Endothelial cell of umbilical vein (primary cell): Measurements from ENCODE around the gene TULP4. TPM values are rescaled to one million over a fixed set of nuclear protein-coding genes. Genes with fewer than 3 reads are reported as not detected.

ENCODE experiments used
- BruUV-seq: library from RNA; stranded (reverse); fragments of 400-500 nt; replicated peaks from 2 replicates; lab custom pipeline; 2021; lab: Mats Ljungman, UMichigan
- CTCF ChIA-PET: fragments of 300-600, 350-600 bp; sonication (Branson Sonifier 250); formaldehyde crosslinking; loops from one replicate; lab custom pipeline; 2021; ENCODE audit warnings: antibody characterized with exemption, inconsistent platforms; lab: Charles Lee
- POLR2A ChIA-PET: fragments of 300-600, 350-600 bp; sonication (Branson Sonifier 250); formaldehyde crosslinking; loops from one replicate; lab custom pipeline; 2021; ENCODE audit warnings: antibody characterized with exemption, inconsistent platforms; lab: Charles Lee
- DNase-seq: peaks from one replicate; pipeline ENCODE4 v3.0.0-alpha.2; 2011; ENCODE audit warnings: low read depth, low spot score
- FAIRE-seq: peaks from 2 replicates; lab custom pipeline; 2011; peaks lifted over from hg19 to GRCh38; lab: Jason Lieb, UNC
- H2AFZ ChIP-seq: 2 replicates; pipeline ENCODE4 v1.6.0; 2012; ENCODE audit warnings: low read depth, low read length, control low read depth, inconsistent platforms
- H3K27ac ChIP-seq: 2 replicates; pipeline ENCODE4 v1.5.1; 2011; ENCODE audit warnings: low read depth, mild to moderate bottlenecking, control low read depth, low read length, moderate library complexity; ENCODE audit not compliant: insufficient read depth
- H3K27me3 ChIP-seq, 2 experiments: 2 replicates each; pipeline versions ENCODE4 v1.6.0 to v1.6.1; 2011; ENCODE audit warnings: low read length in 2 of 2, mixed read lengths in 1 of 2; ENCODE audit not compliant: control insufficient read depth in 2 of 2, insufficient read depth in 2 of 2
- H3K36me3 ChIP-seq, 2 experiments: 2 replicates in 1 of 2; 3 replicates in 1 of 2; pipeline ENCODE4 v1.5.1; 2011; ENCODE audit warnings: low read length in 2 of 2, mild to moderate bottlenecking in 1 of 2, moderate library complexity in 1 of 2; ENCODE audit not compliant: control insufficient read depth in 2 of 2, insufficient read depth in 2 of 2; ENCODE audit errors: extremely low read depth in 1 of 2
- H3K4me1 ChIP-seq: 3 replicates; pipeline ENCODE4 v1.5.1; 2011; ENCODE audit warnings: mild to moderate bottlenecking, low read length; ENCODE audit not compliant: control insufficient read depth, insufficient read depth; ENCODE audit errors: extremely low read depth
- H3K4me2 ChIP-seq: 2 replicates; pipeline ENCODE4 v1.6.1; 2011; ENCODE audit warnings: low read length, control low read depth, mixed read lengths; ENCODE audit not compliant: insufficient read depth
- H3K4me3 ChIP-seq, 3 experiments: fragments of 200-600 bp in 1 of 3; sonication (generic), shearing (Covaris generic) in 1 of 3; replicated peaks in 1 of 3; 2 replicates each; pipeline ENCODE4 v1.5.1; 2011 to 2016; ENCODE audit warnings: control low read depth in 3 of 3, low read length in 3 of 3, mild to moderate bottlenecking in 2 of 3, inconsistent platforms in 1 of 3, low read depth in 1 of 3, moderate library complexity in 1 of 3; ENCODE audit not compliant: insufficient read depth in 1 of 3
- H3K79me2 ChIP-seq: 2 replicates; pipeline ENCODE4 v1.6.0; 2012; ENCODE audit warnings: low read length, inconsistent platforms; ENCODE audit not compliant: control insufficient read depth, insufficient read depth
- H3K9ac ChIP-seq: replicated peaks from 2 replicates; pipeline ENCODE3; 2011; ENCODE audit warnings: low read length, control low read depth; ENCODE audit not compliant: insufficient read depth; ENCODE audit errors: extremely low read depth
- H3K9me1 ChIP-seq: replicated peaks from 3 replicates; pipeline ENCODE4 v1.6.0; 2011; ENCODE audit warnings: mild to moderate bottlenecking, low read length; ENCODE audit not compliant: control insufficient read depth, insufficient read depth; ENCODE audit errors: extremely low read depth
- H3K9me3 ChIP-seq: replicated peaks from 2 replicates; pipeline ENCODE4 v1.5.1; 2012; ENCODE audit warnings: low read length, inconsistent platforms; ENCODE audit not compliant: control insufficient read depth, insufficient read depth
- H4K20me1 ChIP-seq: replicated peaks from 2 replicates; pipeline ENCODE3; 2011; ENCODE audit warnings: mild to moderate bottlenecking, low read length; ENCODE audit not compliant: control insufficient read depth, insufficient read depth; ENCODE audit errors: extremely low read depth
- CTCF ChIP-seq, 2 donors: IDR thresholded peaks; 1 replicate in 1 of 2; 2 replicates in 1 of 2; pipeline ENCODE4 v1.5.1; 2011; ENCODE audit warnings: low read length in 2 of 2, mild to moderate bottlenecking in 2 of 2, moderate library complexity in 2 of 2, control low read depth in 1 of 2, inconsistent platforms in 1 of 2, low read depth in 1 of 2; ENCODE audit not compliant: insufficient read depth in 1 of 2; ENCODE audit errors: extremely low read depth in 1 of 2
- EZH2 ChIP-seq: IDR thresholded peaks from 2 replicates; pipeline ENCODE4 v1.6.1; 2012; ENCODE audit warnings: borderline replicate concordance, low read depth, mild to moderate bottlenecking, moderate library complexity, low read length, inconsistent platforms; ENCODE audit not compliant: severe bottlenecking
- GATA2 ChIP-seq: IDR thresholded peaks from 2 replicates; pipeline ENCODE4 v1.7.0; 2011; ENCODE audit warnings: low read depth, mild to moderate bottlenecking, moderate library complexity, mixed read lengths, low read length; ENCODE audit not compliant: insufficient read length, insufficient read depth
- JUN ChIP-seq: IDR thresholded peaks from 2 replicates; pipeline ENCODE4 v1.6.1; 2011; ENCODE audit warnings: borderline replicate concordance, low read depth; ENCODE audit not compliant: insufficient read length, insufficient read depth
- POLR2A ChIP-seq: IDR thresholded peaks from 2 replicates; pipeline ENCODE4 v1.6.1; 2012; ENCODE audit warnings: low read depth, mild to moderate bottlenecking, control low read depth, low read length
- POLR2AphosphoS5 ChIP-seq: IDR thresholded peaks from 2 replicates; pipeline ENCODE4 v1.6.1; 2012; ENCODE audit warnings: low read depth, mild to moderate bottlenecking, control low read depth, low read length, moderate library complexity; ENCODE audit not compliant: insufficient read depth
- dilution Hi-C: fragments of 300-500 bp; cut with MboI; formaldehyde crosslinking; loops from one replicate; pipeline ENCODE4 v1.15.0; 2019; ENCODE audit warnings: low sequenced_read_pairs; ENCODE audit not compliant: extremely low pct_ligation_motif_present
- intact Hi-C: fragments of 100-400 bp; cut with micrococcal nuclease; formaldehyde crosslinking; loops from one replicate; pipeline ENCODE4 v1.10.0; 2022
- polyA plus RNA-seq, 4 experiments: library from polyadenylated mRNA; depleted of rRNA in 3 of 4; stranded (reverse) in 3 of 4; unstranded in 1 of 4; fragments of >200 nt; gene quantifications; 2 replicates each; pipeline versions ENCODE4 v1.2.1 to v1.2.3, GENCODE V29; 2011 to 2012; ENCODE audit warnings: missing spikeins in 1 of 4
- total RNA-seq: library from RNA; stranded (reverse); gene quantifications from 2 replicates; pipeline ENCODE4 v1.2.3, GENCODE V29; 2021
- TF ChIP-seq, protein P1 (sequence below): IDR thresholded peaks from 2 replicates; pipeline ENCODE4 v1.6.1; 2011; ENCODE audit not compliant: insufficient read depth, insufficient read length

The TULP4 gene
- total and polyA plus RNA-seq, 2 donors (not counting 3 experiments of a cell fraction or from before 2014, with no cell fraction given): 10.8 to 55.1 TPM

- no peak overlapping the region for H2AFZ ChIP-seq
- TF ChIP-seq POLR2A: no peak
- no peak for TF ChIP-seq CTCF (IDR thresholded peaks at IDR 0.05; ENCODE audit: extremely low read depth in 1 of 2, insufficient read depth in 1 of 2, low read depth in 1 of 2, low read length in 2 of 2)
- no peak for TF ChIP-seq EZH2
- no peak for TF ChIP-seq POLR2AphosphoS5
- no peak for TF ChIP-seq JUN
- no peak for TF ChIP-seq GATA2
- TF ChIP-seq, protein P1, sequence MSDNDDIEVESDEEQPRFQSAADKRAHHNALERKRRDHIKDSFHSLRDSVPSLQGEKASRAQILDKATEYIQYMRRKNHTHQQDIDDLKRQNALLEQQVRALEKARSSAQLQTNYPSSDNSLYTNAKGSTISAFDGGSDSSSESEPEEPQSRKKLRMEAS: no peak
- no peaks in the 10 kb centered on the region for H4K20me1 ChIP-seq
- H3K4me2 ChIP-seq: no peak overlapping the region
- no peaks in the 10 kb centered on the region for H3K9me3 ChIP-seq
- no peaks in the 10 kb centered on the region for H3K27me3 ChIP-seq
- no peaks in the 10 kb centered on the region for H3K9me1 ChIP-seq
- no TSS peak for BruUV-seq
- peaks cover 55% of the 10 kb centered on the region for H3K4me1 ChIP-seq
- dilution Hi-C loops (no loop called here), intact Hi-C loops (loop anchor here (5.0 kb wide), 2 partner anchors 84 to 796 kb away; partner anchors contain the start of gene DYNLT1)
- no peak overlapping the region for H3K27ac ChIP-seq
- no peak for FAIRE-seq
- DNase-seq: no peak
- ChIA-PET POLR2A (no interaction called here), CTCF (interaction anchor here (1.2 to 1.7 kb wide), 3 partner anchors 40 to 338 kb away, joined by 3 to 8 read pairs (median 5); no protein-coding TSS in a partner anchor)
- H3K36me3 ChIP-seq: no peaks in the 10 kb centered on the region
- H3K79me2 ChIP-seq: peaks cover 30% of the 10 kb centered on the region
- no peak overlapping the region for H3K4me3 ChIP-seq
- H3K9ac ChIP-seq: no peak overlapping the region
These were observed 246.4 kb downstream of the TULP4 start for GRCh38 chr6:158558415-158559306.
